ENCODE measurements around the gene TJAP1. TPM values are rescaled to one million over a fixed set of nuclear protein-coding genes. Genes with fewer than 3 reads are reported as not detected.

Gene TJAP1
- total RNA-seq, 1 experiment from 2014 or later: 78.9 TPM

DNA sequence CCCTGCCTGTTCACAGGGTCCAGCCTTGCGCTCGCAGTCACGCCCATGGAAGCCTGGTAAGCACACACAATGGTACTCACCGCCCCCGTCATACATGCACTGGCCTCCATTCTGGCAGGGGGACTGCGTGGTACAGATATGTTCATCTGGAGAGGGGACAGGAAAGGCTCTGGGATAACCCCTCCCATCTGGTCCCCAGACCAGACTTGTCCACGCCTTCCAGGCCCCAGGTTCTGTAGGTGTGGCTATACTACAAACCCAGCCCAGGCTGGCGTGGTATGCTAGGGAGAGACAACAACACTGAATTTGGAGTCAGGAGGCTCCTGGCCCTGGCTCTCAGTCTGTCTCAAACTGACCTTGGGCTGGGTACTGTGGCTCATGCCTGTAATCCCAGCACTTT is 25.4 kb upstream of the TJAP1 start:
- Mint-ChIP-seq H3K4me1 (ENCODE audit: insufficient read depth, unreplicated experiment) (peaks cover 15% of the 10 kb centered on the region), H3K27ac (ENCODE audit: low read depth, unreplicated experiment) (no peak overlapping the region), H3K27me3 (ENCODE audit: insufficient read depth, unreplicated experiment) (no peaks in the 10 kb centered on the region), H3K4me3 (ENCODE audit: unreplicated experiment) (no peak overlapping the region), H3K9me3 (ENCODE audit: unreplicated experiment) (no peaks in the 10 kb centered on the region), H3K36me3 (ENCODE audit: insufficient read depth, unreplicated experiment) (peaks cover 55% of the 10 kb centered on the region)
- TF ChIP-seq, protein P1, sequence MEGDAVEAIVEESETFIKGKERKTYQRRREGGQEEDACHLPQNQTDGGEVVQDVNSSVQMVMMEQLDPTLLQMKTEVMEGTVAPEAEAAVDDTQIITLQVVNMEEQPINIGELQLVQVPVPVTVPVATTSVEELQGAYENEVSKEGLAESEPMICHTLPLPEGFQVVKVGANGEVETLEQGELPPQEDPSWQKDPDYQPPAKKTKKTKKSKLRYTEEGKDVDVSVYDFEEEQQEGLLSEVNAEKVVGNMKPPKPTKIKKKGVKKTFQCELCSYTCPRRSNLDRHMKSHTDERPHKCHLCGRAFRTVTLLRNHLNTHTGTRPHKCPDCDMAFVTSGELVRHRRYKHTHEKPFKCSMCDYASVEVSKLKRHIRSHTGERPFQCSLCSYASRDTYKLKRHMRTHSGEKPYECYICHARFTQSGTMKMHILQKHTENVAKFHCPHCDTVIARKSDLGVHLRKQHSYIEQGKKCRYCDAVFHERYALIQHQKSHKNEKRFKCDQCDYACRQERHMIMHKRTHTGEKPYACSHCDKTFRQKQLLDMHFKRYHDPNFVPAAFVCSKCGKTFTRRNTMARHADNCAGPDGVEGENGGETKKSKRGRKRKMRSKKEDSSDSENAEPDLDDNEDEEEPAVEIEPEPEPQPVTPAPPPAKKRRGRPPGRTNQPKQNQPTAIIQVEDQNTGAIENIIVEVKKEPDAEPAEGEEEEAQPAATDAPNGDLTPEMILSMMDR (IDR thresholded peaks at IDR 0.05; ENCODE audit: unreplicated experiment): no peak
- POLR2A ChIA-PET: interaction anchor here (0.9 to 6.5 kb wide), 4 partner anchors 14 to 55 kb away, joined by 5 to 138 read pairs (median 8); no protein-coding TSS in a partner anchor
- CTCF ChIA-PET: interaction anchor here (3.7 to 5.6 kb wide), 2 partner anchors 44 to 55 kb away, joined by 47 to 102 read pairs; no protein-coding TSS in a partner anchor
- DNase-seq (ENCODE audit: unreplicated experiment): no peak
- intact Hi-C loops (cut with micrococcal nuclease): no loop called here
- no TSS peak for BruUV-seq (replicated peaks)

DNA sequence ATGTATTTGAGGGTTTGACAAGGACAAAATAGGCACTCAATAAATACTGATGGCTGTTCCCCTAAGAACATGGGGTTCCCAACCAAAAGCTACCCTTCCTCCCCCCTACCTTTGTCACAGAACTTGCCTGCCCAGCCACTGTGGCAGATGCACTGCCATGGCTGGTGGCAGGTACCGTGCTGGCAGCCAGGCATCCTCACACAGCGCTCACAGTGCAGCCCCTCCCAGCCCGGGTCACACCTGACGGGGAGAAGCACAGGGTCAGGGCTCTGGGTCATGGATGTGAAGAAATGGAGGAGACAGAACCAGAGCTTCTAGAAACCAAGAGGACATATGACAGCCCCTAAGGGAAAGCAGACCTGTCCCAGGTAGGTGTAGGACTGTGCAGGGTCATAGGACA is 24.5 kb upstream of the TJAP1 start:
- H3K27me3 Mint-ChIP-seq (ENCODE audit: insufficient read depth, unreplicated experiment): no peaks in the 10 kb centered on the region
- H3K4me3 Mint-ChIP-seq (ENCODE audit: unreplicated experiment): no peak overlapping the region
- no peak for DNase-seq (ENCODE audit: unreplicated experiment)
- peaks cover 46% of the 10 kb centered on the region for H3K36me3 Mint-ChIP-seq (ENCODE audit: insufficient read depth, unreplicated experiment)
- ChIA-PET CTCF (interaction anchor here (0.6 to 5.6 kb wide), 5 partner anchors 43 to 385 kb away, joined by 3 to 102 read pairs (median 3); no protein-coding TSS in a partner anchor), POLR2A (interaction anchor here (0.6 to 6.5 kb wide), 5 partner anchors 13 to 54 kb away, joined by 3 to 138 read pairs (median 5); no protein-coding TSS in a partner anchor)
- no peaks in the 10 kb centered on the region for H3K9me3 Mint-ChIP-seq (ENCODE audit: unreplicated experiment)
- no peak overlapping the region for H3K27ac Mint-ChIP-seq (ENCODE audit: low read depth, unreplicated experiment)
- TF ChIP-seq, protein P1 (IDR thresholded peaks at IDR 0.05; ENCODE audit: unreplicated experiment): no peak
- intact Hi-C loops (cut with micrococcal nuclease): no loop called here
- BruUV-seq (replicated peaks): no TSS peak
- H3K4me1 Mint-ChIP-seq (ENCODE audit: insufficient read depth, unreplicated experiment): peaks cover 15% of the 10 kb centered on the region

DNA sequence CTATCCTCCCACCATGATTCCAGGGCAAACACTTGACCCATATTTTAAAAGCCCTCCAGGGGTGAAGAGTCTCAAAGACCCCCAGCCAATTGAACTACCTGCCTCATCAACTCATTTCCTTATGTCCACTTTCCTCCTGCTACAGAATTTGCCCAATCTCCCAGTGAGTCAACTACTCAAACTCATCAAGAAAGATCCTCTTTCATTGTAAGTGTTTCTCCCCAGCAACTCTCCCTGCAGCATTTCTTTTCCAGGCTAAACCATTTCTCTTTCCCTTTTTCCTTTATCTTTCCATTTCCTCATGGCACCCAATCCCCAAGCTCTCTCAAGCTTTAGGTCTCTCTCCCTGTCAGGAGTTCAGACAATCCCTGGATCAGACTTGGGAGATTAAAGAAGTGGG is 23.5 kb upstream of the TJAP1 start:
- no peaks in the 10 kb centered on the region for H3K27me3 Mint-ChIP-seq (ENCODE audit: insufficient read depth, unreplicated experiment)
- no peaks in the 10 kb centered on the region for H3K9me3 Mint-ChIP-seq (ENCODE audit: unreplicated experiment)
- ChIA-PET POLR2A (interaction anchor here (0.7 to 6.5 kb wide), 6 partner anchors 14 to 84 kb away, joined by 3 to 138 read pairs (median 12); partner anchors contain the start of genes TJAP1 and ZNF318), CTCF (interaction anchor here (0.7 to 5.6 kb wide), 17 partner anchors 9 to 225 kb away, joined by 3 to 102 read pairs (median 4); partner anchors contain the start of gene DNPH1)
- BruUV-seq (replicated peaks): no TSS peak
- peaks cover 15% of the 10 kb centered on the region for H3K4me1 Mint-ChIP-seq (ENCODE audit: insufficient read depth, unreplicated experiment)
- intact Hi-C loops (cut with micrococcal nuclease): loop anchor here (1.0 to 2.0 kb wide), 3 partner anchors 42 to 67 kb away; no protein-coding TSS in a partner anchor
- peaks cover 45% of the 10 kb centered on the region for H3K36me3 Mint-ChIP-seq (ENCODE audit: insufficient read depth, unreplicated experiment)
- H3K4me3 Mint-ChIP-seq (ENCODE audit: unreplicated experiment): peak overlapping the region; percentile 83
- H3K27ac Mint-ChIP-seq (ENCODE audit: low read depth, unreplicated experiment): peak overlapping the region; percentile 10
- TF ChIP-seq, protein P1 (IDR thresholded peaks at IDR 0.05; ENCODE audit: unreplicated experiment): no peak
- no peak for DNase-seq (ENCODE audit: unreplicated experiment)

DNA sequence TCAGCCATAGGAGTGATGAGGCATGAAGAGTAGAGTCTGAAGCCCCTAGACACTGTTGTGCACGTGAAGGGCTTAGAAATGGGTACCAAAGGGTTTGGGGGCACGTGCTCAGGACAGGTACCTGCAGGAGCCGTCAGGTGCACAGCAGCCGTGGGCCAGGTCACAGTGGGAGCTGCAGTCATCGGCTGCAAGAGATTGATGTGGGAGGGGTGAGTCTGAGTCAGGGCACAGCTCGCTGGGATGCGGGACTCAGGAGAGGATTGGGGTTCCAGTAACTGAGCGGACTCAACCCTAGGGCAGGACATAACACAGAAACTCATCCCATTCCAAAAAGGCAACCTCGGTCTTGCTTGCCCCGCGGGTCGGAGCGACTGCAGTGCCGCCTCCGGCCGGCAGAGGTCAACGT is 23.1 kb upstream of the TJAP1 start:
- Mint-ChIP-seq H3K36me3 (ENCODE audit: insufficient read depth, unreplicated experiment) (peaks cover 45% of the 10 kb centered on the region), H3K4me1 (ENCODE audit: insufficient read depth, unreplicated experiment) (peaks cover 15% of the 10 kb centered on the region), H3K9me3 (ENCODE audit: unreplicated experiment) (no peaks in the 10 kb centered on the region), H3K4me3 (ENCODE audit: unreplicated experiment) (peak overlapping the region; percentile 83), H3K27me3 (ENCODE audit: insufficient read depth, unreplicated experiment) (no peaks in the 10 kb centered on the region), H3K27ac (ENCODE audit: low read depth, unreplicated experiment) (peak overlapping the region; percentile 27)
- POLR2A ChIA-PET: interaction anchor here (0.7 to 6.5 kb wide), 6 partner anchors 15 to 85 kb away, joined by 3 to 138 read pairs (median 12); partner anchors contain the start of genes TJAP1 and ZNF318
- TF ChIP-seq, protein P1 (IDR thresholded peaks at IDR 0.05; ENCODE audit: unreplicated experiment): peak; percentile 89
- no peak for DNase-seq (ENCODE audit: unreplicated experiment)
- intact Hi-C loops (cut with micrococcal nuclease): loop anchor here (1.0 to 2.0 kb wide), 3 partner anchors 42 to 67 kb away; no protein-coding TSS in a partner anchor
- CTCF ChIA-PET: interaction anchor here (0.7 to 5.6 kb wide), 17 partner anchors 10 to 225 kb away, joined by 3 to 102 read pairs (median 4); partner anchors contain the start of gene DNPH1
- BruUV-seq (replicated peaks): no TSS peak
